PC-9 (cell line): Measurements from ENCODE around the gene CHEK2. TPM values are rescaled to one million over a fixed set of nuclear protein-coding genes. Genes with fewer than 3 reads are reported as not detected.

Experiments used
- BruUV-seq: library from RNA; stranded (reverse); fragments of 400-500 nt; replicated peaks from 2 replicates; lab custom pipeline; 2021; lab: Mats Ljungman, UMichigan
- CTCF ChIA-PET: fragments of 300-600 bp; sonication (Branson Sonifier 250); formaldehyde crosslinking; loops from one replicate; lab custom pipeline; 2022; ENCODE audit warnings: antibody characterized with exemption; lab: Charles Lee
- POLR2A ChIA-PET: fragments of 300-600 bp; sonication (Branson Sonifier 250); formaldehyde crosslinking; loops from one replicate; lab custom pipeline; 2022; ENCODE audit warnings: antibody characterized with exemption; ENCODE audit not compliant: unreplicated experiment; lab: Charles Lee
- DNase-seq, 2 experiments: peaks; one replicate each; pipeline versions ENCODE4 v3.0.0 to v3.0.0-alpha.2; 2015 to 2022; ENCODE audit warnings: mixed read lengths in 1 of 2
- H2AFZ ChIP-seq: fragments of 200-600 bp; sonication (generic); 2 replicates; pipeline ENCODE4 v1.8.1; 2017; ENCODE audit warnings: antibody characterized with exemption
- H3F3A ChIP-seq: fragments of 200-600 bp; sonication (generic); 2 replicates; pipeline ENCODE4 v1.8.1; 2017; ENCODE audit warnings: antibody characterized with exemption, mild to moderate bottlenecking, low read depth; ENCODE audit not compliant: insufficient read depth
- H3K27ac ChIP-seq: fragments of 200-600 bp; sonication (generic); 2 replicates; pipeline ENCODE4 v1.6.1; 2016; ENCODE audit warnings: mixed run types
- H3K27me3 ChIP-seq: fragments of 200-600 bp; sonication (generic); 2 replicates; pipeline ENCODE4 v1.6.1; 2016; ENCODE audit warnings: low read depth, mixed run types; ENCODE audit not compliant: insufficient read depth
- H3K36me3 ChIP-seq: fragments of 200-600 bp; sonication (generic); 2 replicates; pipeline ENCODE4 v1.6.1; 2016; ENCODE audit warnings: low read depth, mixed run types
- H3K4me1 ChIP-seq: fragments of 200-600 bp; sonication (generic); replicated peaks from 2 replicates; pipeline ENCODE4 v1.6.1; 2016; ENCODE audit warnings: mixed run types; ENCODE audit not compliant: insufficient read depth
- H3K4me2 ChIP-seq: fragments of 200-600 bp; sonication (generic); 2 replicates; pipeline ENCODE4 v1.6.1; 2017; ENCODE audit warnings: mixed run types
- H3K4me3 ChIP-seq: fragments of 200-600 bp; sonication (generic); 2 replicates; pipeline ENCODE4 v1.6.1; 2016; ENCODE audit warnings: mixed run types
- H3K79me2 ChIP-seq: fragments of 200-600 bp; sonication (generic); 2 replicates; pipeline ENCODE4 v1.6.1; 2017; ENCODE audit warnings: low read depth, mixed run types
- H3K9me2 ChIP-seq: fragments of 200-600 bp; sonication (generic); 2 replicates; pipeline ENCODE4 v1.8.1; 2017; ENCODE audit warnings: mild to moderate bottlenecking; ENCODE audit not compliant: insufficient read depth
- H3K9me3 ChIP-seq: fragments of 200-600 bp; sonication (generic); 2 replicates; pipeline ENCODE4 v1.8.1; 2016; ENCODE audit warnings: low read depth; ENCODE audit not compliant: insufficient read depth
- H4K20me1 ChIP-seq: fragments of 200-600 bp; sonication (generic); 2 replicates; pipeline ENCODE4 v1.8.1; 2017; ENCODE audit not compliant: insufficient read depth
- EZH2 ChIP-seq: fragments of 200-600 bp; sonication (generic); IDR thresholded peaks from 2 replicates; pipeline ENCODE4 v1.8.0; 2017; ENCODE audit warnings: antibody characterized with exemption, low read depth
- intact Hi-C: fragments of 100-400 bp; cut with micrococcal nuclease; formaldehyde crosslinking; loops from one replicate; pipeline ENCODE4 v1.10.0; 2022; ENCODE audit not compliant: unreplicated experiment
- total RNA-seq: library from RNA; stranded (reverse); gene quantifications from 2 replicates; pipeline ENCODE4 v1.2.3, GENCODE V29; 2021
- TF ChIP-seq, protein P1 (sequence below): fragments of 200-600 bp; sonication (generic); conservative IDR thresholded peaks from 2 replicates; pipeline ENCODE4 v1.6.1; 2017; ENCODE audit warnings: mixed run types, antibody characterized with exemption, mild to moderate bottlenecking, moderate library complexity

CHEK2 gene
- total RNA-seq, 1 experiment from 2014 or later: 32.8 TPM

DNA sequence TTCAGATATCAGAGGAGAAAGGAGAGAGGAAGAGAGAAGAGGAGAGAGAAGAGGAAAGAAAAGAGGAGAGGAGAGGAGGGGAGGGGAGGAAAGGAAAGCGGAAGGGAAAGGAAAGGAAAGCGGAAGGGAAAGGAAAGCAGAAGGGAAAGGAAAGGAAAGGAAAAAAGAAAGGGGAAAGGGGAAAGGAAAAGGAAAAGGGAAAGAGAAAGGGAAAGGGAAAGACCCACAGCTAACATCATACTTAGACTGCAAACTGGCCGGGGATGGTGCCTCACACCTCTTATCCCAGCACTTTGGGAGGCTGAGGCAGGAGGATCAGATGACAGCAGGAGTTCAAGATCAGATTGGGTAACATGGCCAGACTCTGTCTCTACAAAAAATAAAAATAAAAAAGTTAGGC lies 11.4 kb downstream of the CHEK2 start:
- Histone ChIP-seq H3K36me3 (0 out of 2 replicates have a peak, but pooled peaks cover 5% of the 10 kb centered on the region), H2AFZ (no peak overlapping the region), H3F3A (0 out of 2 replicates have a peak, but pooled peaks cover 3% of the 10 kb centered on the region), H3K4me2 (no peak overlapping the region), H3K9me2 (no peaks in the 10 kb centered on the region), H3K79me2 (no peaks in the 10 kb centered on the region), H3K27ac (no peak overlapping the region), H3K27me3 (no peaks in the 10 kb centered on the region), H4K20me1 (no peaks in the 10 kb centered on the region), H3K9me3 (no peaks in the 10 kb centered on the region), H3K4me1 (no peaks in the 10 kb centered on the region), H3K4me3 (no peak overlapping the region)
- no TSS peak for BruUV-seq
- no peak for DNase-seq
- no peak for TF ChIP-seq EZH2
- TF ChIP-seq, protein P1, sequence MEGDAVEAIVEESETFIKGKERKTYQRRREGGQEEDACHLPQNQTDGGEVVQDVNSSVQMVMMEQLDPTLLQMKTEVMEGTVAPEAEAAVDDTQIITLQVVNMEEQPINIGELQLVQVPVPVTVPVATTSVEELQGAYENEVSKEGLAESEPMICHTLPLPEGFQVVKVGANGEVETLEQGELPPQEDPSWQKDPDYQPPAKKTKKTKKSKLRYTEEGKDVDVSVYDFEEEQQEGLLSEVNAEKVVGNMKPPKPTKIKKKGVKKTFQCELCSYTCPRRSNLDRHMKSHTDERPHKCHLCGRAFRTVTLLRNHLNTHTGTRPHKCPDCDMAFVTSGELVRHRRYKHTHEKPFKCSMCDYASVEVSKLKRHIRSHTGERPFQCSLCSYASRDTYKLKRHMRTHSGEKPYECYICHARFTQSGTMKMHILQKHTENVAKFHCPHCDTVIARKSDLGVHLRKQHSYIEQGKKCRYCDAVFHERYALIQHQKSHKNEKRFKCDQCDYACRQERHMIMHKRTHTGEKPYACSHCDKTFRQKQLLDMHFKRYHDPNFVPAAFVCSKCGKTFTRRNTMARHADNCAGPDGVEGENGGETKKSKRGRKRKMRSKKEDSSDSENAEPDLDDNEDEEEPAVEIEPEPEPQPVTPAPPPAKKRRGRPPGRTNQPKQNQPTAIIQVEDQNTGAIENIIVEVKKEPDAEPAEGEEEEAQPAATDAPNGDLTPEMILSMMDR: no peak
- intact Hi-C loops: no loop called here
- POLR2A ChIA-PET: no interaction called here
- CTCF ChIA-PET: no interaction called here

DNA sequence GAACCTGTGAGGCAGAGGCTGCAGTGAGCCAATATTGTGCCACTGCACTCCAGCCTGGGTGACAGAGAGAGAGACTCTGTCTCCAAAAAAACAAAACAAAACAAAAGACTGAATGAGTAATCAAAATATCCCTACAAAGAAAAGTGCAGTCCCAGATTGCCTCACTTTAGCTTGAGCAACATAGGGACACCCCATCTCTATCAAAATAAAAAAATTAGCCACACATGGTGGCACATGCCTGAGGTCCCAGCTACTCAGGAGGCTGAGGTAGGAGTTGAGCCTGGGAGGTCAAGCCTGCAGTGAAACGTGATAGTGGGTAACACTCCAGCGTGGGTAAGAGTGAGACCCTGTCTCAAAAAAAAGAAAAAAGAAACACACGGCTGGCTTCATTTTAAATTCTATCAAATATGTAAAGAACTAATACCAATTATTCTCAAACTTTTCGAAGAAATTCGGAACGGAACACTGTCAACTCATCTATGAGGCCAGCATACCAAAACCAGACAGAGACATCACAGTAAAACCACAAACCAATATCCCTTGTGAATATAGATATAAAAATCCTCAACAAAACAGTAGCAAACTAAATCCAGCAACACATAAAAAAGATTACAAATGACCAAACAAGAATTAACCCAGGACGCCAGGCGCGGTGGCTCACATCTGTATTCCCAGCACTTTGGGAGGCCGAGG lies 12.9 kb downstream of the CHEK2 start:
- POLR2A ChIA-PET: no interaction called here

GRCh38 chr22:28728002-28728401 lies 13.6 kb downstream of the CHEK2 start:
- H3K4me2 ChIP-seq: no peak overlapping the region
- no peaks in the 10 kb centered on the region for H3K9me3 ChIP-seq
- H3K27me3 ChIP-seq: no peaks in the 10 kb centered on the region
- DNase-seq: no peak
- H3K27ac ChIP-seq: no peak overlapping the region
- TF ChIP-seq, protein P1: no peak
- no peak for TF ChIP-seq EZH2
- no peak overlapping the region for H3K4me3 ChIP-seq
- H3K79me2 ChIP-seq: no peaks in the 10 kb centered on the region
- H3F3A ChIP-seq: 0 out of 2 replicates have a peak, but pooled peaks cover 3% of the 10 kb centered on the region
- BruUV-seq: no TSS peak
- intact Hi-C loops: no loop called here
- H3K4me1 ChIP-seq: no peaks in the 10 kb centered on the region
- ChIA-PET POLR2A (no interaction called here), CTCF (no interaction called here)
- H3K36me3 ChIP-seq: no peaks in the 10 kb centered on the region
- no peaks in the 10 kb centered on the region for H3K9me2 ChIP-seq
- H2AFZ ChIP-seq: no peak overlapping the region
- no peaks in the 10 kb centered on the region for H4K20me1 ChIP-seq

More for the DNA sequence above, 12.9 kb downstream of the CHEK2 start:
- no peak overlapping the region for H3K27ac ChIP-seq
- H3K9me3 ChIP-seq: no peaks in the 10 kb centered on the region
- H3K4me2 ChIP-seq: no peak overlapping the region
- H3K4me3 ChIP-seq: no peak overlapping the region
- H3K4me1 ChIP-seq: no peaks in the 10 kb centered on the region
- H3K27me3 ChIP-seq: no peaks in the 10 kb centered on the region
- H3K36me3 ChIP-seq: 0 out of 2 replicates have a peak, but pooled peaks cover under 1% of the 10 kb centered on the region
- intact Hi-C loops: no loop called here
- no peaks in the 10 kb centered on the region for H3K9me2 ChIP-seq
- no peaks in the 10 kb centered on the region for H3K79me2 ChIP-seq
- no peak overlapping the region for H2AFZ ChIP-seq
- no peak for DNase-seq
- BruUV-seq: no TSS peak
- TF ChIP-seq, protein P1: no peak
- no peak for TF ChIP-seq EZH2
- H4K20me1 ChIP-seq: no peaks in the 10 kb centered on the region
- H3F3A ChIP-seq: 0 out of 2 replicates have a peak, but pooled peaks cover 3% of the 10 kb centered on the region
- CTCF ChIA-PET: no interaction called here
